Adrenal gland (tissue), 12 donors: ENCODE data around the gene KCNC1. TPM values are rescaled to one million over a fixed set of nuclear protein-coding genes. Genes with fewer than 3 reads are reported as not detected.
A peak's percentile ranks its signal among the peaks of the same experiment; 100 is the strongest.

Source experiments
- DNase-seq, 7 donors: peaks; one replicate each; pipeline ENCODE4 v3.0.0-alpha.2; 2019 to 2020
- H3K27ac ChIP-seq, 5 donors: fragments of 200-600 bp; sonication (generic) in 4 of 5; 1 replicate in 3 of 5; 2 replicates in 2 of 5; pipeline versions ENCODE4 v1.5.1 to v1.8.0; 2016 to 2020; ENCODE audit warnings: mild to moderate bottlenecking in 1 of 5
- H3K27me3 ChIP-seq: fragments of 200-600 bp; 2 replicates; pipeline ENCODE4 v1.8.0; 2021
- H3K36me3 ChIP-seq, 2 donors: fragments of 200-600 bp; replicated peaks in 1 of 2; 1 replicate in 1 of 2; 2 replicates in 1 of 2; pipeline versions ENCODE4 v1.5.1 to v1.8.0; 2018 to 2022
- H3K4me1 ChIP-seq, 2 donors: fragments of 200-600 bp; replicated peaks in 1 of 2; 1 replicate in 1 of 2; 2 replicates in 1 of 2; pipeline versions ENCODE4 v1.5.1 to v1.8.0; 2018 to 2021
- H3K4me3 ChIP-seq, 4 donors: fragments of 200-600 bp; sonication (generic) in 3 of 4; one replicate each; pipeline ENCODE4 v1.5.1; 2016 to 2018
- H3K9me3 ChIP-seq, 3 donors: fragments of 200-600 bp; sonication (generic) in 1 of 3; replicated peaks in 1 of 3; 1 replicate in 2 of 3; 2 replicates in 1 of 3; pipeline versions ENCODE4 v1.5.1 to v1.8.0; 2016 to 2021
- CTCF ChIP-seq, 6 experiments: fragments of 450-650 bp in 4 of 6; fragments of 200-600 bp in 2 of 6; sonication (generic) in 1 of 6; IDR thresholded peaks; 1 replicate in 5 of 6; 2 replicates in 1 of 6; pipeline versions ENCODE4 v1.5.1 to v1.8.0; 2016 to 2021; ENCODE audit warnings: antibody characterized with exemption in 6 of 6, mild to moderate bottlenecking in 2 of 6, moderate library complexity in 1 of 6
- POLR2A ChIP-seq, 2 donors: fragments of 450-650 bp; IDR thresholded peaks; one replicate each; pipeline ENCODE4 v1.6.1; 2017; ENCODE audit warnings: antibody characterized with exemption in 2 of 2, mild to moderate bottlenecking in 2 of 2, moderate library complexity in 1 of 2
- WGBS, 4 donors: extraction: QIAGEN DNeasy Blood & Tissue Kit in 2 of 4; methylation state at CpG; one replicate each; pipeline versions ENCODE4 v1.1.5 to v1.1.7; 2013 to 2017; 5-methylcytosine and 5-hydroxymethylcytosine counted together
- intact Hi-C, 2 donors: fragments of 100-400 bp; cut with DNase I; formaldehyde crosslinking; loops; one replicate each; pipeline versions ENCODE4 v1.14.1 to v1.15.0; 2022 to 2023
- polyA plus RNA-seq, 3 donors: library from polyadenylated mRNA; stranded (reverse); fragments of 200-250 nt in 2 of 3; fragments of 350-450 nt in 1 of 3; fragmentation: Illumina TruSeq in 1 of 3; extraction: RNeasy Lipid Tissue Mini Kit (QIAGEN cat#74804) in 1 of 3; gene quantifications; one replicate each; pipeline ENCODE4 v1.2.3, GENCODE V29; 2013 to 2014
- total RNA-seq, 9 donors: library from RNA; depleted of rRNA in 4 of 9; stranded (reverse); fragments of >200 nt in 4 of 9; fragments of 120-200 nt in 1 of 9; fragmentation: NEBNext Ultra II Directional in 1 of 9; extraction: Animal tissue kit (Norgen Biotek cat#: 25700) in 1 of 9; gene quantifications; one replicate each; pipeline versions ENCODE4 v1.1.0 to v1.2.4, GENCODE V29; 2013 to 2023
- donor health status: healthy with polysubstance abuse.
- donor health status: Bipolar disorder and iron deficiency.
- donor health status: DM: yes; HTN: yes; CAD: no.
- donor health status: DM: no; HTN: no; CAD: no.
- donor health status: DM: no; HTN: no; CAD: no.
- donor health status: DM: yes; HTN: yes; CAD: no.

The KCNC1 gene
- total and polyA plus RNA-seq, 12 donors, result 0.06 to 1.3 (median 0.55) TPM; not detected in 3

GRCh38 chr11:17735818-17736578 is 1.4 kb downstream of the KCNC1 start:
- TF ChIP-seq CTCF (IDR thresholded peaks at IDR 0.05), result peak in 2 of 6 experiments; percentile 27 to 31
- TF ChIP-seq POLR2A (IDR thresholded peaks at IDR 0.05), result no peak
- intact Hi-C loops, result no loop called here
- WGBS, 4 donors, result 0 to 7% (median 5%) methylated on average over 2 to 102 of the region's 102 CpGs
- Histone ChIP-seq H3K4me3 (no peak overlapping the region), H3K4me1 (peaks cover 8 to 9% of the 10 kb centered on the region in 2 donors), H3K27ac (no peak overlapping the region), H3K9me3 (no peaks in the 10 kb centered on the region), H3K27me3 (peaks cover 30% of the 10 kb centered on the region), H3K36me3 (no peaks in the 10 kb centered on the region)
- DNase-seq, result no peak

DNA sequence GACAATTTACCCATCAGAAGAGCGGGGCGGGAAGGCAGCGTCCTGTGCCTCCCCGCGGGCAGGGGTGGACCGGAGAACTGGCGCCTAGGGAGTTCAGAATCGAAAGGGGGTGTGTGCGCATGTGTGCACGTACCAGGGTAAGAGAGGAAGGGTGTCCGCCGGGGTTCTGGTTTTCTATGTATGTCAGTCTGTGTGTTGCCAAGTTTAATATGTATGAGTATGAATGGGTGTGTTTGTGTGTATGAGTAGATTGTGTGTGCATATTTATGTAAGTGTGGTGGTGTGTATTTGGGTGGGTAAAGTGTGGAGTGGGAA is 2.0 kb downstream of the KCNC1 start:
- no peaks in the 10 kb centered on the region for H3K9me3 ChIP-seq
- no peak overlapping the region for H3K27ac ChIP-seq
- no peak for TF ChIP-seq CTCF (IDR thresholded peaks at IDR 0.05)
- TF ChIP-seq POLR2A (IDR thresholded peaks at IDR 0.05), result no peak
- intact Hi-C loops, result no loop called here
- no peaks in the 10 kb centered on the region for H3K36me3 ChIP-seq
- H3K4me1 ChIP-seq, result peaks cover 8 to 9% of the 10 kb centered on the region in 2 donors
- 23 to 35% (median 28%) methylated on average over 9 to 12 of the region's 12 CpGs for WGBS, 4 donors
- DNase-seq, result no peak
- H3K27me3 ChIP-seq, result peaks cover 30% of the 10 kb centered on the region
- H3K4me3 ChIP-seq, result no peak overlapping the region

- WGBS, 4 donors, result 50 to 68% (median 60%) methylated on average over 10 to 15 of the region's 15 CpGs
- no peak for DNase-seq
These were observed 2.6 kb downstream of the KCNC1 start for GRCh38 chr11:17736930-17737817.

More at GRCh38 chr11:17736930-17737817, 2.6 kb downstream of the KCNC1 start:
- H3K4me1 ChIP-seq, result peaks cover 8 to 9% of the 10 kb centered on the region in 2 donors
- no peak overlapping the region for H3K4me3 ChIP-seq
- H3K9me3 ChIP-seq, result no peaks in the 10 kb centered on the region
- intact Hi-C loops, result no loop called here
- TF ChIP-seq CTCF (IDR thresholded peaks at IDR 0.05) (no peak), POLR2A (IDR thresholded peaks at IDR 0.05) (no peak)
- H3K27ac ChIP-seq, result no peak overlapping the region
- H3K36me3 ChIP-seq, result no peaks in the 10 kb centered on the region
- H3K27me3 ChIP-seq, result peaks cover 27% of the 10 kb centered on the region
